Measurements from ENCODE around the gene EDIL3.

The EDIL3 gene

DNA sequence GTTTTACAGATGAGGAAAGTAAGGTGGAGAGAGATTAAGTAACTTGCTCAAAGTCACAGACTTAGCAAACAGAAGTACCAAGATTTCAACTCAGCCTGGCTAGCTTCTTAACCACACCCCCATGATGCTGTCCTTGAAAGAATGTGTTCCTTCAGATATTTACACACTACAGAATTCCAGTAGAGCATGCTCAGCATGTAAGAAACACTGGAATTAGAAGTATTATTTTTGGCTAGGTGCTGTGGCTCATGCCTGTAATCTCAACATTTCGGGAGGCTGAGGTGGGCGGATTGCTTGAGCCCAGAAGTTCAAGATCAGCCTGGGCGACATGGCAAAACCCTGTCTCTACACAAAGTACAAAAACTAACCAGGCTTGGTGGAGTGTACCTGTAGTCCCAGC, 142.4 kb downstream of the EDIL3 start:
- TF ChIP-seq, protein P1, sequence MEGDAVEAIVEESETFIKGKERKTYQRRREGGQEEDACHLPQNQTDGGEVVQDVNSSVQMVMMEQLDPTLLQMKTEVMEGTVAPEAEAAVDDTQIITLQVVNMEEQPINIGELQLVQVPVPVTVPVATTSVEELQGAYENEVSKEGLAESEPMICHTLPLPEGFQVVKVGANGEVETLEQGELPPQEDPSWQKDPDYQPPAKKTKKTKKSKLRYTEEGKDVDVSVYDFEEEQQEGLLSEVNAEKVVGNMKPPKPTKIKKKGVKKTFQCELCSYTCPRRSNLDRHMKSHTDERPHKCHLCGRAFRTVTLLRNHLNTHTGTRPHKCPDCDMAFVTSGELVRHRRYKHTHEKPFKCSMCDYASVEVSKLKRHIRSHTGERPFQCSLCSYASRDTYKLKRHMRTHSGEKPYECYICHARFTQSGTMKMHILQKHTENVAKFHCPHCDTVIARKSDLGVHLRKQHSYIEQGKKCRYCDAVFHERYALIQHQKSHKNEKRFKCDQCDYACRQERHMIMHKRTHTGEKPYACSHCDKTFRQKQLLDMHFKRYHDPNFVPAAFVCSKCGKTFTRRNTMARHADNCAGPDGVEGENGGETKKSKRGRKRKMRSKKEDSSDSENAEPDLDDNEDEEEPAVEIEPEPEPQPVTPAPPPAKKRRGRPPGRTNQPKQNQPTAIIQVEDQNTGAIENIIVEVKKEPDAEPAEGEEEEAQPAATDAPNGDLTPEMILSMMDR (IDR thresholded peaks at IDR 0.05; ENCODE audit: control extremely low read depth, extremely low read depth, low read depth, missing control alignments): no peak

DNA sequence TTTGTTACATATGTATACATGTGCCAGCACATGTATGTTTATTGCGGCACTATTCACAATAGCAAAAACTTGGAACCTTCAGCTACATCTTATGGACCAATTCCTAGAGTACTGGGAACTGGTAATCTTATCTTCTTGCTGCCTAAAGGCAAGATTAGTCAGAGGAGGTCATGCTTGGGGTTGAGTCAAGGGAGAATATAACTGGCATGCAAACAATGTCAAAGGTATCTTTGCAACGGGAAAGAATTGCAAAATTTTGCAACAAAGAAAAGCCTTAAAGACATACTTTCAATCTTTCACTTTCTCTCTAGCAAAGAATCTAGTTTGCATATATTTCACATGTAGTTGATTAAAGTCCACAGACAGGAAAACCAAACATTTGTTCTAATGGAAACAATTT, 145.2 kb downstream of the EDIL3 start:
- POLR2A ChIA-PET: no interaction called here
- TF ChIP-seq, protein P1 (IDR thresholded peaks at IDR 0.05; ENCODE audit: control extremely low read depth, extremely low read depth, low read depth, missing control alignments): no peak
- CTCF ChIA-PET: interaction anchor here (1.4 kb wide), 1 partner anchor 23 kb away, joined by 5 read pairs; no protein-coding TSS in a partner anchor
- no peak for DNase-seq (ENCODE audit: extremely low spot score)

More for the DNA sequence above, 142.4 kb downstream of the EDIL3 start:
- POLR2A ChIA-PET: no interaction called here
- CTCF ChIA-PET: no interaction called here
- DNase-seq (ENCODE audit: extremely low spot score): no peak

DNA sequence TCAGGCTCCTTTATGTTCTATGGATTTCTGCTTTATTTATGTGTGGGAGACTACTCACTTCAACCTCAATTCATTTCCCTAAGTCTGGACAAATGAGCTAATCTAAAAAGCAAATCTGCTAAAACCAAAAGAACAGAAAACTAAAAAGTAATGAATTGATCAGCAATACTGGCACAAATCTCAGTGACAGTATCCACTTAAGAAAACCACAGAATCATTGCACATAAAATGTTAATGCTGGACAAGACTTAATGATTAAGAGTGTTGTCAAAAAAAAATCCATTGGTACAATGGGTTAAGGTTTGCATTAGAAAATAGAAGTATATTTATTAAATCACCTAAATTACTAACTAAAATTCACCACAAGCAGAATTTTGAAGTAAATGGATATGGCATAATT, 147.6 kb downstream of the EDIL3 start:
- CTCF ChIA-PET: no interaction called here
- POLR2A ChIA-PET: no interaction called here
- no peak for DNase-seq (ENCODE audit: extremely low spot score)
- TF ChIP-seq, protein P1 (IDR thresholded peaks at IDR 0.05; ENCODE audit: control extremely low read depth, extremely low read depth, low read depth, missing control alignments): no peak

DNA sequence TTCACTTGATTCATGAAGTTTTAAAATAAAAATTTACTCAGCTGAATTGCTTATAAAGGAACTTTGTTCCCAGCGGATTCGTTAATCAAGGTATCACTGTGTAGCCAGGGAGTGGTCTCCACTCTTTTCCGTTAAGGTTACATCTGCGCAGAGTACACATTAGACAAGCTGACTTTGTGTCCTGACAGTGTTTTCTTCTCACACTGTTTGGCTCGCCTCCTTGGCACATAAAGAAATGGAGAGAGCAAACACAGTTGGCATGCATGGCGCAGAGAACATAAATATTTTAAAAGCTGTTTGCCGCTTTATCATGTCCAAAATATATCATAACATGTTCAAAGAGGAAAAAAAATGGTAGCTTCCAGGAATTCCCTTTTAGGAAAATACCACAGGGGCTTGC, 153.2 kb downstream of the EDIL3 start:
- TF ChIP-seq, protein P1 (IDR thresholded peaks at IDR 0.05; ENCODE audit: control extremely low read depth, extremely low read depth, low read depth, missing control alignments): no peak
- ChIA-PET POLR2A (no interaction called here), CTCF (interaction anchor here (0.7 to 1.3 kb wide), 2 partner anchors 12 to 31 kb away, joined by 3 to 4 read pairs; no protein-coding TSS in a partner anchor)
- DNase-seq (ENCODE audit: extremely low spot score): no peak

DNA sequence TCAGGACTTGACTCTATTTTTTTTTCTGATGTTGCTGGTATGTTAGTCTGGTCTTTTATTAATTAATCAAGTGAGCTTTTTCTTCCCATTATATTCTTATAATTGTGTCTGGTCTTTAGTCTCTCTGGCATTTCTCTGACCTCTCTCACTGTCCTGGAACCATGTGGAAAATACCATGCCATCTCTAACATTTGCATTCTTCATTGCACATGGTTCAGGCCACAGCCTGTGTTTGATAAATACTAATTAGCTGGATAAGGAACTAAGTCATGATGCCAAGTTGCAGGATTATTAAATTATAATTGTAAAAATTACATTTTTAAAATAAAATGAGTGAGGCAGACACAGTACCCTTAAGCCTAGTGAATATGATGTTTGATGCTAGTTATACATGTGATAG, 155.6 kb downstream of the EDIL3 start:
- CTCF ChIA-PET: no interaction called here
- TF ChIP-seq, protein P1 (IDR thresholded peaks at IDR 0.05; ENCODE audit: control extremely low read depth, extremely low read depth, low read depth, missing control alignments): no peak
- no peak for DNase-seq (ENCODE audit: extremely low spot score)
- POLR2A ChIA-PET: no interaction called here

DNA sequence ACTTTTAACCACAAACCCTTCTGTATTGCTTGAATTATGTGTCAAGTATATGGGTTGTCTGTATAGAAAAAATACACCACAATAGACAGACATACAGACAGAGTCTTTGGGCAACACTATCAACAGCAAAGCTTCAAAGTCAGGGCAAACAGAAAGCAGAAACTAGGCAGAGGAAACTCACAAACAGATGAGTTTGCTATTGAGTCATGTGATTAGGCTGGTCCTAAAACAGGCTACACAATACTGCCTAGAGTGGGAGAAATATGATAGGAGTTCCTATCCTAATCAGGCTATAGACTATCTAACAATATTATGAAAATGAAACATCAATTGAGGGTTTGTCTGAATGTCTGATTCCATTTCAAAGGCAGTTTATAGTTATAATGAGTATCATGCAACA, 156.4 kb downstream of the EDIL3 start:
- POLR2A ChIA-PET: no interaction called here
- CTCF ChIA-PET: no interaction called here
- TF ChIP-seq, protein P1 (IDR thresholded peaks at IDR 0.05; ENCODE audit: control extremely low read depth, extremely low read depth, low read depth, missing control alignments): no peak
- DNase-seq (ENCODE audit: extremely low spot score): no peak

DNA sequence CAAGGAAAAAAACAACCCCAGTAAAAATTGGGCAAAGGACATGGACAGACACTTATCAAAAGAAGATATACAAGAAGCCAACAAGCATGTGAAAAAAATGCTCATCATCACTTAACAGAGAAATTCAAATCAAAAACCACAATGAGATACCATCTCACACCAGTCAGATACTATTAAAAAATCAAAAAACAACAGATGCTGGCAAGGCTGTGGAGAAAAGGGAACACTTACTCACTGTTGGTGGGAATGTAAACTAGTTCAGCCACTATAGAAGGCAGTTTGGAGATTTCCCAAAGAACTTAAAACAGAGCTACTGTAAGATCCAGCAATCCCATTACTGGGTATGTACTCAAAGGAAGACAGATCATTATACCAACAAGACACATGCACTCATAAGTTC, 157.4 kb downstream of the EDIL3 start:
- POLR2A ChIA-PET: no interaction called here

More for the DNA sequence above, 157.4 kb downstream of the EDIL3 start:
- DNase-seq (ENCODE audit: extremely low spot score): no peak
- TF ChIP-seq, protein P1 (IDR thresholded peaks at IDR 0.05; ENCODE audit: control extremely low read depth, extremely low read depth, low read depth, missing control alignments): no peak
- CTCF ChIA-PET: no interaction called here
